Stimulated activated CD4-positive, alpha-beta T cell treated with anti-CD3 and anti-CD28 coated beads, Interleukin-4, amount 100 ng/mL, for 4 hours (primary cell): ENCODE measurements around the gene MPRIP.

ENCODE experiments used
- DNase-seq, 2 experiments: peaks; one replicate each; pipeline ENCODE4 v3.0.0-alpha.2; 2020

Gene MPRIP

DNA sequence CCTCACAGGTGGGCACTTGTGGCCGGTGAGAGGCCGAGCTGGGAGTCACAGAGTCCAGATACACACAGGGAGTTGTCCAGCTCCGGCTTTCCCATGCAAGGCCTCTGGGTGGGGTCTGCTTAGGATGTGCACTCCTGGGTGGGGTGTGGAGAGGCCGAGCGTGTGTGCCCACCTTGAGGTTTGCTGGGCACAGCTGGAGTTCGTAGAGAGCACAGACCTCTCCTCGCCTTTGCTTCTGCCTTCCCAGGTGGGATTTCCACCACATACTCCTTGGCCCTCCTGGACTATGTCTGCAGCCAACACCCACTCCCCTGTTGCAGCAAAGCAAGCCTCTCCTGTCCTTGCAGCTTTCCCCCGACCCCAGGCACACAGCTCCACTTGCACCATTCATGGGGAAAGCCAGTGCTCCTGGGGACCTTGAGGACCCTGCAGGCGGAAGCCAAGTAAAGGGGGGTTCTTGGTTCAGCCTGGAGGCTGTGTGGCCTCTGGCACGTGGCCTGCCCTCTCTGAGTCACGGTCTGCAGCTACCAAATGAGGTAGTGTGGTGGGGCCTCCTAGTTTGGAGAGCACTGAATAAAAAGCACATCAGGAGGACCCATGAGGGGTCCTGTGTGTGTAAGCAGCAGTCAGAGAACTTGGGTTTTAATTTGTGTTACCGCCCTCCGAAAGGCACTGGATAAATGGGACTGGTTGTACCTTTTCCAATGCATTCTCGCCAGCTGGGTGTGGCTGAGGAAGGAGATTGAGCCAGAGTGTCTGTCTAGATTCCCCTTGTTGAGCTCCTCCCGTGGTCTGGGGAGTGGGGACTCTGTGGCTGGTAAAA lies 31.5 kb downstream of the MPRIP start:
- DNase-seq: no peak

- no peak for DNase-seq
Observed at GRCh38 chr17:17075125-17075781, 33.0 kb downstream of the MPRIP start.

- DNase-seq: no peak
Observed at GRCh38 chr17:17076066-17076465, 33.8 kb downstream of the MPRIP start.

DNA sequence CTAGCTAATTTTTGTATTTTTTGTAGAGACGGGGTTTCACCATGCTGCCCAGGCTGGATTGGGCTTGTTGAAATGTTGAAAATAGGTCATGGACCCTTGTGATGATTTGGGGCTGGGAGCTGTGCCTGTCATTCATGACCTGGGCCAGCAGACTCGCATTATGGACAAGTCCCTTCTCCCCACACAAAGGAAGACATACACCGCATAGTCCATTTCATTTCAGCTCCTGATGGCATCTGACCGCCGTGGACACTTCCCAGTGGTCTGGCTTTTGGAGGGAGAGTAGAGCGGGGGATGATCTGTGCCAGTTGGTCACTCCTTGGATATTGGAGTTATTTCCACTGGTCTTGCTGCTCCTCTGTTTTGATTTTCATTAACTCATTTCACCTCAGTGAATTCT lies 34.8 kb downstream of the MPRIP start:
- no peak for DNase-seq

GRCh38 chr17:17077861-17078732 lies 35.8 kb downstream of the MPRIP start:
- DNase-seq: no peak

DNA sequence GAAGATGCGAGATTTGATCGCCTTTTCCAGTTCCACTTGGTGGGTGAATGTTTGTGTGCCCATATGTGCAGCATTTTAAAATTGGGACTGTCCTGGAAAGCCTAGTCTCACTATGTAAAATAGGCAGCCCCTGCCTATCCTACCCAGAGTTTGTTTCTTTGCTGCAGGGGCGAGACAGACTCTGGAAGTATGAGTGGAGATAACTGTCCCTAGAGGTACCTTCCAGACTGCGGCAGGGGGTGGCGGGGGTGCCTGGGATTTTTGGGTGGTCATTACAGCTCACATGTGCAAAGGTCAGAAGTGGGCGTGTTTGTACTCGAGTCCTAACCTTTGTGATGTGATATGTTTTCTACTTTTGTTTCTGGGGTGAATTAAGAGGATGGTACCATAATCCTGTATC lies 36.6 kb downstream of the MPRIP start:
- no peak for DNase-seq

- no peak for DNase-seq
Observed at GRCh38 chr17:17079336-17079735, 37.1 kb downstream of the MPRIP start.

- no peak for DNase-seq
Observed at GRCh38 chr17:17079761-17080160, 37.5 kb downstream of the MPRIP start.

GRCh38 chr17:17080181-17080631 lies 37.9 kb downstream of the MPRIP start:
- no peak for DNase-seq

DNA sequence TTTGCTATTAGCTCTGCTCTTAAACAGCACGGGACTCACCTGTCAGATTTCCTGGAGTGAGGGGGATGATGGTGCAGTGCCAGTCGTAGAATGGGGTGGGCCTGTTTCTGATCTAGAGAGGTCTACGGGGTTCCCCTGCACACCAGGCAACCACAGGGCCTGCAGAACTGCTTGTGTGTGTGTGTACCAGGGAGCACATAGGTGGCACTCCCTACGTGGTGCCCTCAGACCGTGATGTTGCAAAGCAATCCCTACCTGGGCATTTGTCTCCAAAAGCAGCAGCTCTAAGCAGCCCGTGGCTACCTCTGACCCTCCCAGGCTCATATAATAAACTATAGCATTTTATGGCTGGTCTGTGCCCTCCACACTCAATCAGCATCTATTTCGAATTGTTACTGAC lies 38.5 kb downstream of the MPRIP start:
- no peak for DNase-seq

DNA sequence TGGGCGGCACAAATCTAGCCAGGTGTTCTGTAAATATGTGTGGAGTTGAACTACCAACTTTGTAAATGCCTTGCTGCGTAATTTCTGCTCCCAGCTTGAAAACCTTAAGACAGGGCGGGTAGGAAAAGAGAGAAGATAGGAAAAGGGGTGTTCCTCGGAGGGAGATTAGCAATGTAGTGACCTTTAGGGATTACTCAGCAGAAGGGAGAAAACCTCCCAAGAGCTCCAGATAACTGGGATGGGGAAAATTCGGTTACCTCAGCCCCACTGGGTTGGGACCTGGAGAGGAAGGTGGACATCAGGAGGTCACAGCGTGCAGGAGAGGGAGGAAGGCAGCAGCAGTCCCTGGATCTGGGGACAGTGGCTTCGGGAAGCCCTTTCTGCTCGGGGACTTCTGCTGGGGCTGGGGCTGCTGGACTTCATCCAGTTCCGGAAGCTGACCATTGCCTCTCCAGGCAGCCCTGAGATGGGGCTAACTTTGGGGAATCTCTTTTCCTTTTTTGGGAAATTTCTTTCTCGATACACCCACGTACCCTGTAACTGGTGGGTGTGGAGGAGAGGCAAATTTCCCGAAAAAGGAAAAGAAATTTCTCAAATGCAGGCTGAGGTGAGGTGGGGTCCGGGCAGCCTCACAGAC lies 39.2 kb downstream of the MPRIP start:
- no peak for DNase-seq

- no peak for DNase-seq
Observed at GRCh38 chr17:17082878-17083277, 40.6 kb downstream of the MPRIP start.

GRCh38 chr17:17084317-17084835 lies 42.1 kb downstream of the MPRIP start:
- no peak for DNase-seq

GRCh38 chr17:17084941-17085340 lies 42.7 kb downstream of the MPRIP start:
- DNase-seq: no peak

- no peak for DNase-seq
Observed at GRCh38 chr17:17086585-17086984, 44.3 kb downstream of the MPRIP start.

DNA sequence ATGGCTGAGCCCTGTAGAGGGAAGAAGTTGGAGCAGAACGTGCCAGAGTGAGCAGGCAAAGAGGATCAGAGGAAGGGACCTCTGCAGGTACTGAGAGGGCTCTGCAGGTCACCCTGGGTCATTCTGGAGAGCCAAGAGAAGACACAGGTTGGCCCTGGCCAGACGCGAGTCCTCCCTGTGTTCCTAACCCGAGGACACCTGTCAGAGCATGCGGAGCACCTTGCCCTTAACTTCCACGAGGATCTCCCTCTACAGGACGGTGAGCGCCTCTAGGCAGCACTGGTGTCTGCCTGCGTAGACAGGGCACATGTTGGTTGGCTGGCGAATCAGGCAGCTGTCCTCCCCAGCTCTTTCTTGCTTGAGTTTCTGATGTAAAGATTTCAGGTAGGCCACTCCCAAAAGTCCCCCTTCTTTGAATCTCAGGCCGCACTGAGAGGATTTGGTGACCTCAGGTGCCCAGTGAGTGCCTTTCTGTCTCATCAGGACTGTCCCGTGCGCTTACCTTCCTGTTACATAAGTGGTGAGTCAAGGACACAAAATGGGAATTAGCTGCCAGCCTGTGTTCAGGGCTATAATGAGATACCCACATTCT lies 45.3 kb downstream of the MPRIP start:
- no peak for DNase-seq

DNA sequence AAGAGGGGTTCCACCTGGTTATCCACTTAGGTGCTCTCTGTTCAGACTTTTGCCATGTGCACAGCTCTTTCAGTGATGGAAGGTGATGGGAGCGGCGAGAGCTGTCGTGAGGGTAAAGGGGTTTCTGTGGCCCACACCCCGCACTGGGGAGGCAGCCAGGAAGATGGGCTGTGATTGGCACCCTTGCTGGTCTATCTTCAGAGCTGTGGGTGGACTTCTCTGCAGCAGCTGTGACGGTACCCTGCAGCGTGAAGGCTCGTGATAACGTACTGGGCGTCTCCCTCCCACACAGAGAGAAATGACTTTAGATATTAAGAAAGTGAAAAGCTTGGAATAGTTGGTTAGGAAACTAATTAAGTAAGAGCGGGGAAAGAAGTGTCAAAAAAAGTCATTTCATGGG lies 45.8 kb downstream of the MPRIP start:
- DNase-seq: no peak

GRCh38 chr17:17088541-17089525 lies 46.6 kb downstream of the MPRIP start:
- no peak for DNase-seq

GRCh38 chr17:17089796-17090641 lies 47.8 kb downstream of the MPRIP start:
- DNase-seq: no peak

GRCh38 chr17:17090642-17091103 lies 48.4 kb downstream of the MPRIP start:
- DNase-seq: no peak
